Hematopoietic multipotent progenitor cell treated with erythropoietin and hydrocortisone succinate and interleukin-3 and kit ligand, for 15 days (in vitro differentiated cells): ENCODE measurements around the gene POLD3.

Experiments used
- DNase-seq: peaks from one replicate; pipeline ENCODE4 v3.0.0-alpha.2; 2015; ENCODE audit warnings: low spot score

POLD3 gene

GRCh38 chr11:74672956-74673692 is 80.7 kb downstream of the POLD3 start:
- no peak for DNase-seq

GRCh38 chr11:74673693-74674360 is 81.4 kb downstream of the POLD3 start:
- DNase-seq: no peak

- no peak for DNase-seq
Observed at GRCh38 chr11:74675761-74676160, 83.4 kb downstream of the POLD3 start.

- no peak for DNase-seq
Observed at GRCh38 chr11:74676596-74676995, 84.2 kb downstream of the POLD3 start.

- no peak for DNase-seq
Observed at GRCh38 chr11:74677131-74677530, 84.7 kb downstream of the POLD3 start.

- no peak for DNase-seq
Observed at GRCh38 chr11:74678041-74678440, 85.7 kb downstream of the POLD3 start.

- no peak for DNase-seq
Observed at GRCh38 chr11:74678591-74679512, 86.5 kb downstream of the POLD3 start.

GRCh38 chr11:74679513-74679865 is 87.1 kb downstream of the POLD3 start:
- no peak for DNase-seq

GRCh38 chr11:74680035-74680671 is 87.8 kb downstream of the POLD3 start:
- DNase-seq: no peak

GRCh38 chr11:74680703-74681531 is 88.5 kb downstream of the POLD3 start:
- DNase-seq: no peak

- DNase-seq: no peak
Observed at GRCh38 chr11:74681686-74682651, 89.6 kb downstream of the POLD3 start.

GRCh38 chr11:74682731-74683278 is 90.4 kb downstream of the POLD3 start:
- DNase-seq: no peak

- DNase-seq: no peak
Observed at GRCh38 chr11:74683279-74683871, 91.0 kb downstream of the POLD3 start.

- no peak for DNase-seq
Observed at GRCh38 chr11:74683941-74684481, 91.6 kb downstream of the POLD3 start.

- no peak for DNase-seq
Observed at GRCh38 chr11:74684661-74685060, 92.3 kb downstream of the POLD3 start.

GRCh38 chr11:74685338-74685737 is 93.0 kb downstream of the POLD3 start:
- DNase-seq: no peak

- DNase-seq: no peak
Observed at GRCh38 chr11:74685905-74686304, 93.5 kb downstream of the POLD3 start.

- DNase-seq: no peak
Observed at GRCh38 chr11:74686792-74687191, 94.4 kb downstream of the POLD3 start.
